Raji (cell line): ENCODE measurements around the gene LRRC45.

Source experiments
- POLR2A ChIP-seq: IDR thresholded peaks from 2 replicates; pipeline ENCODE4 v1.6.1; 2011; ENCODE audit warnings: low read depth, low read length, control low read depth; ENCODE audit not compliant: insufficient read depth

Gene LRRC45

GRCh38 chr17:82018989-82019689 lies 4.0 kb upstream of the LRRC45 start:
- TF ChIP-seq POLR2A, result no peak

DNA sequence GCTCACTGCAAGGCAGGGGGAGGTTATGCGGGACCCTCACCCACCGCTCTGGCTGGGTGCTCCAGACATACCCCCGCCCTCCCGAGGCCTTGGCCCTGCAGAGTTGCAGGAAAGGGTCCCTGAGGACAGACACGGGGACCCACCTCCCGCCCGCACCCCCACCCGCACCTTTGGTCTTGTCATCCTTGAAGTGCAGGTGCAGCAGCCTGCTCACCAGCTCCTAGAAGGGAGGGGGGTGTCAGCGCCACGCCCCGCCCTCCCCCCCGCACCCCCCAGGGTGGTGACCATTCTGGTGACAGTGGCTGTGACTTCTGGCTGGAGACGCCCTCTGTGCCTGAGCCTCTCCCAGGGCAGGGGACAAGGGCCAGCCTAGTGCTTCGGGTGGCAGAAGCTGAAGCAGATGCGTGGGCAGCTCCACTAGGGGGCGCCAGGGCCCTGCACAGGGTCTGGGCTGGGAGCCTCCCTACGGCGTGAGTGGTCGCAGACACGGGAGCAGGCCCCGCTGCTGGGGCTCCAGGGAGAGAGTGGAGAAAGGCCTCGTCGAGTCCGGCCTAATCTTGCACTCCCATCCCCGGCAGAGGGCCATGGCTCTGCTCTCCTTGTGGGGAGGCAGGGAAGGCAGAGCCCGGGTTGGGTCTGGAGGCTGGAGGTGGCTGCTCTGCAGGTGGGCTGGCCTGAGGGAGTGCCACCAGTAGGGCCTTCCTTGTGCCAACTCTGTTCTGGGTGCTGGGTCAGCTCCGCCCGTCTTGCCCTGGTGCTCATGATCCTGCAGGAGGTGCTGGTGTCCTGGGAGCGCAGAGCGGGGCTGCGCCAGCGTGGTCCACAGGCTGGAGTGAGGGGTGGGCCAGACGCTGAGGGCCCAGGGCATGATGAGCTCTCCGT lies 3.2 kb upstream of the LRRC45 start:
- no peak for TF ChIP-seq POLR2A

GRCh38 chr17:82020572-82021106 lies 2.5 kb upstream of the LRRC45 start:
- TF ChIP-seq POLR2A, result no peak

DNA sequence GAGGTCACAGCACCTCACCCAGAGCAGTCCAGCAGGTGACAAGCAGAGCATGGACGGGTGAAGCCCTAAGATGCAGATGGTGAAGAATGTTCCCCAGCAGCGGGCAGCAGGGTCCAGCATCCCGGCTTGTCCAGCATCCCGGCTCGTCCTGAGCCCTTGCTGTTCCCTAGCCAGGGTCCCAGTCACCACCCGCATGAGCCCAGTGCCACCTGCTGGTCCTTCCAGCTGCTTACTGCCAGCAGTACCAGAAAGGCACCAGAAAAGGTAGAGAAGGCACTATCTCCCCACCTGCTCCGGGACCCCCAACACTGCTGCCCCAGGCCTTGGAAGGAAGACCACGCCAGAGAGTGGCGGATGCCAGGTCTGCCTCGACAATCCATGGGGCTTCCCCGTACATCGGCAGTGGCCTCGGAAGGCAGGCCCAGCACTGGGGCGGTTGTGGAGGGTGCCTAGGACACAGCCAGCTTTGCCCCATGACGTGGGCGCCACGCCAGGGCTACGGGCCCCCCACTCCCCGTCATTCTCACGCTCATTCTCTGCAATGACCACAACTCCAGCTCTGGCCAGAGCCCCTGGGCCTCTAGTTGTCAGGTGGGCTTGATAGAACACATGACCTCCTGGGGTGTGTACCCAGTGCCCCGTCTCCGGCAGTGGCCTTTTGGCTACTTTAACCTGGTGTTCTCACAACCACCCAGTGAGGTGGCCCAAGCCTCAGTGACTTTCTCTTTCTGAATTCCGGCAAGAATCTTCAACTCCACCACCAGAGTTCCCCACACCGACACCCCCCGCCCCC lies 1.8 kb upstream of the LRRC45 start:
- no peak for TF ChIP-seq POLR2A

DNA sequence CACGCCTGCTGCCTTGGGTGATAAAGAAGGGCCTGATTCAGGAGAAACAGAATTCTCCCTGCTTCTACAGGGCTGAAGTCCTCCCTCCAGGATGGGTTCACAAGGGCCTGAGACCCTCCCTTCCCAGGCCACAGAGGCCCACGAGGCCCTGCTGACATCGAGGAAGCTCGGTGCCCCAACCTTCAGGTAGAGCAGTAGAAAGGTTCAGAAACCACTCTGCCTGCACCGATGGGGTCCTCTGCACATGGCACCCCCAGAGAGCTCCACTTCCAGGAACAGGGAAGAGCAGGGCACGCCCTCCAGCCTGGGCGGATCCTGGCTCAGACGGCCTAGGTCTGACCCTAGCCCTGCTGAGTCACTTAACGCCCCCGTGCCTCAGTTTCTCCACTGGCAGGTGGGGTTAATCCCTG lies 1.2 kb upstream of the LRRC45 start:
- 0 out of 2 replicates have a peak, but pooled peaks have one; percentile 20 for TF ChIP-seq POLR2A

DNA sequence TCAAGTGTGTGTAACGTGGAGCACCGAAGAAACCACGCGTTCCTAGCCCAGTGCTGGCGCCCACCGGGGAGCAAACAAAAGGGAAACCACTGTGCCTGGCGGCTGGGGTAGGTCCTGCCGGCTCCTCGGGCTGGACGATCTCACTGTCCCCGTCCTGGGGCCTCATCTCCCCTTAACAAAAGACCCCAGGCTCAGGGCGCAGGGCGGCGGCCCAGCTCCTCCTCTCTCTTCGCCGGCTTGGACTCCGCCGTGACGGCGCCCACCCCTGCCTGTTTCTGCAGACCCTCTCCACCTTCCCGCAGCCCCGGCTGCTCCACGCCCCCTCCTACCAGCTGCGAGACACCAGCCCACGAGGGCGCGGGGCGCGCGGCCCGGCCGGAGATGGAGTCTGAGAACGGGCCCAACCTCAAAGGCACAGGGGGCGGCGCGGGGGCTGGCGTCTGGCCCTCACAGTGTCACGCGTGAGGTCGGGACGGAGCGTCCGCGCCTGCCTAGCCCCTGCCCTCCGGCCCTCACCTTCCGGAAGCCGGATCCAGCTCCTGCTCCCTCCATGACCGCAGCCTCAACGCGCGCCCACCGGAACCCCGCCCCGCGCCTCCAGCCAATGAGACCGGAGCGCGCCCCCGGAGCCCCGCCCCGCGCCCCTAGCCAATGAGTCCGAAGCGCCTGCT lies 660 bp upstream of the LRRC45 start, which contains the start of gene CENPX:
TSS of gene CENPX (minus strand) at position 569 of the 671 bp plus-strand sequence. CDS start at position 552, 17 bp downstream.
- peak; percentile 81 for TF ChIP-seq POLR2A

GRCh38 chr17:82023447-82024241 lies 539 bp downstream of the LRRC45 start:
- peak; percentile 43 for TF ChIP-seq POLR2A

DNA sequence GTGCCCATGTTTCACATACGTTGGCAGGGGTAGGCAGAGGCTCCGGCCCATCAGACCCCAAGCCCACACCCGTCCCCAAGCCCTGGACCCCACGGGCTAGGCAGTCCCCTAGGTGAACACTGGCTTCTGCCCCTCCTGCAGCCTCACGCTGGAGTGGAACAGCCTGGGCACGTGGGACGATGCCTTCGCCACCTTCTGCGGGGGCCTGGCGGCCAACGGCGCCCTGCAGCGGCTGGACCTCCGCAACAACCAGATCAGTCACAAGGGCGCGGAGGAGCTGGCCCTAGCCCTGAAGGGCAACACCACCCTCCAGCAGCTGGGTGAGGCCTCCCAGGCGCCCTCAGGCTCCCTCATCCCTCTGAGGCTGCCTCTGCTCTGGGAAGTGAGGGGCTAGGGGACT lies 1.8 kb downstream of the LRRC45 start:
- no peak for TF ChIP-seq POLR2A

DNA sequence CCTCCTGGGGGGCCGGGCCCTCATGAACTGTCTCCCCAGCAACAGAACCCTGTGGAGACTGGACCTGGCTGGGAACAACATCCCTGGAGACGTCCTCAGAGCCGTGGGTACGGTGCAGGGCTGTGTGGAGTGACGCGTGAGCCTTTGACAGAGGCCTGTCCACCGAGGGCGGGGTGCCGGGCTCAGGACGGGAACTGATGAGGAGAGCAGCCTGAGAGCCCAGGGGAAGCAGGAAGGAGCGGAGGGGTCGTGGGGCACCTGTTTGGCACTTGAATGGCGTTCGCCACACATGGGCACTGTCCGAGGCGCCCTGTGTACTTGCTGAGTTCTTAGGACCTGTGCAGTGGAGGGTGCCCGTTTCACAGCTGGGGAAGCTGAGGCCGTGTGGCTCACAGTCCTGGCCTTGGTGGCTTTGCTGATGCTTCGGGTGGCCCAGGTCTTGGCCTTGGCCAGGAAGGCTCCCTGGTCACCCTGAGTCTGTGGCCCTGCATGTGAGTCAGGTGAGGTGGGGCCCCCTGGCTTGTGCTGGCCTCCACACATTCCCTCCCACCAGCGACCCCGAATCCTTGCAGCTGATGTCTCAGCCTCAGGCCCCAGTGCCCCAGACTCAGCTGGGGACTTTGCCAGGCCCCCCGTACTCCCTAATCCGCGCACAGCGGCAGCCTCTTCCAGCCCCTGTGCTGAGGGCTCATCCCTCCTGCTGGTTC lies 2.4 kb downstream of the LRRC45 start:
- TF ChIP-seq POLR2A, result no peak

- no peak for TF ChIP-seq POLR2A
Measured at GRCh38 chr17:82028246-82028645, 5.1 kb downstream of the LRRC45 start.

DNA sequence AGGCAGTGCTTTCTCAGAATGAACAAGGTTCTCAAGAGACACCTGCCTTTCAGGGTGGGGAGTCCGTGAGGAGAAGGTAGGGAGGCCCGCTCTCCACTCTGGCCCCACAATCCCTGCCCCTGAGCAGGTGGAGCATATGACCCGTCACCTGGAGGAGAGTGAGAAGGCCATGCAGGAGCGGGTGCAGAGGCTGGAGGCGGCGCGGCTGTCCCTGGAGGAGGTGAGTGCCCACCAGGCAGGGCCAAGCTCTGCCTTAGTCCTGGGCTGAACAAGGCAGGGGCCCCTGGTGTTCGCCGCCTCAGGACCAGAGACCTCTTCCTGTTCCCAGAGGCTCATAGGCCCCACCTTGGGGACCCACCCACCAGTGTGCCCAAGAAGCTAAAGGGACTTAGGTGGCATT lies 5.9 kb downstream of the LRRC45 start:
- TF ChIP-seq POLR2A, result no peak

DNA sequence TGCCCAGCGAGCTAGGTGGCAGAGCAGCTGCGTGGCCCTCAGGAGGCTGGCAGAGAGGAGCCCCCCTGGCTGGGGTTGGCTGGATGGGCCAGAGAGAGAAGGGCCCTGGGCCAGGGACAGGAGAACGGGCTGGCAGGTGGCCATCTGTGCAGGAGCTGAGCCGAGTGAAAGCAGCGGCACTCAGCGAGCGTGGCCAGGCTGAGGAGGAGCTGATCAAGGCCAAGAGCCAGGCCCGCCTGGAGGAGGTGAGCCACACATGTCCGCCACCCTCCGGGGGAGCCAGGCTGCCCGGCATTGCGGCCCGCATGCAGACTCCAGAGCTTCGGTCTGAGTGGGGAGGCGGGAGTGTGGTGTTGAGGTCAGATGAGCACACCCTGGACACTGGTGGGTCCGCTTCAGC lies 6.3 kb downstream of the LRRC45 start:
- TF ChIP-seq POLR2A, result no peak

DNA sequence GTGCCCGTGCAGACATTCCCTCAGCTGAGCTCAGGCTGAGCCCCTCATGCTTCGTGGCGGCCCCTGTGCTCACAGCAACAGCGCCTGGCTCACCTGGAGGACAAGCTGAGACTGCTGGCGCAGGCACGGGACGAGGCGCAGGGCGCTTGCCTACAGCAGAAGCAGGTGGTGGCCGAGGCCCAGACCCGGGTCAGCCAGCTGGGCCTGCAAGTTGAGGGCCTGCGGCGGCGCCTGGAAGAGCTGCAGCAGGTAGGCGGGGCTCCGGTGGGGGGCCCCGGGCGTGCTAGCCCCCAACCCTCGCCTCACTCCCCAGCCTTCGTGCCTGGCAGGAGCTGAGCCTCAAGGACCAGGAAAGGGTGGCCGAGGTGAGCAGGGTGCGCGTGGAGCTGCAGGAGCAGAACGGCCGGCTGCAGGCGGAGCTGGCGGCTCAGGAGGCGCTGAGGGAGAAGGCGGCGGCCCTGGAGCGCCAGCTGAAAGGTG lies 6.9 kb downstream of the LRRC45 start:
- TF ChIP-seq POLR2A, result no peak
